ENCODE results near the gene BAG3.

The BAG3 gene

GRCh38 chr10:119620241-119621077 is 30.7 kb upstream of the BAG3 start:
- H3K23ac ChIP-seq (ENCODE audit: low read length in 2 of 2): no peak overlapping the region
- no peak overlapping the region for H4K91ac ChIP-seq (ENCODE audit: low read length)
- H3K4me2 ChIP-seq (ENCODE audit: low read length, poor library complexity, severe bottlenecking): no peak overlapping the region
- H3K79me1 ChIP-seq (replicated peaks; ENCODE audit: low read length, poor library complexity, severe bottlenecking): no peaks in the 10 kb centered on the region
- no peaks in the 10 kb centered on the region for H3K27me3 ChIP-seq (ENCODE audit: control insufficient read depth in 1 of 2, insufficient read depth in 1 of 2, low read length in 2 of 2)
- H3K4ac ChIP-seq (ENCODE audit: low read depth in 1 of 2, low read length in 2 of 2): no peak overlapping the region
- peak; percentile 31 for DNase-seq
- H3K9me3 ChIP-seq (ENCODE audit: control insufficient read depth, low read length): no peaks in the 10 kb centered on the region
- H4K8ac ChIP-seq (ENCODE audit: low read length): no peak overlapping the region
- no peak overlapping the region for H3K18ac ChIP-seq (ENCODE audit: low read depth in 1 of 2, low read length in 2 of 2)
- no peak overlapping the region for H3K4me3 ChIP-seq (ENCODE audit: insufficient read depth in 1 of 2, low read depth in 1 of 2, low read length in 2 of 2)
- no peaks in the 10 kb centered on the region for H3K36me3 ChIP-seq (ENCODE audit: control insufficient read depth in 1 of 2, insufficient read depth in 2 of 2, low read depth in 1 of 2, low read length in 2 of 2)
- peak overlapping the region; percentile 53 for H2AFZ ChIP-seq (ENCODE audit: low read depth, low read length)
- no peak overlapping the region for H3K27ac ChIP-seq (ENCODE audit: low read length, poor library complexity, severe bottlenecking)
- H2BK15ac ChIP-seq (ENCODE audit: low read depth, poor library complexity, severe bottlenecking): no peak overlapping the region
- WGBS: 70% methylated on average over 10 of the region's 10 CpGs
- peaks cover 2% of the 10 kb centered on the region for H3K4me1 ChIP-seq (ENCODE audit: control insufficient read depth, insufficient read depth, low read depth, low read length)
- peak overlapping the region; percentile 39 for H3K9ac ChIP-seq (ENCODE audit: low read length)
- H2BK12ac ChIP-seq (ENCODE audit: low read length in 2 of 2): no peak overlapping the region
- no peak overlapping the region for H2BK5ac ChIP-seq (ENCODE audit: low read depth, low read length, poor library complexity, severe bottlenecking)
- no peak overlapping the region for H2AK5ac ChIP-seq (ENCODE audit: low read length, severe bottlenecking)
- no peak overlapping the region for H2BK120ac ChIP-seq (ENCODE audit: low read depth, low read length)
- no peak overlapping the region for H3K14ac ChIP-seq (ENCODE audit: low read length in 2 of 2)

GRCh38 chr10:119621078-119621384 is 30.1 kb upstream of the BAG3 start:
- Histone ChIP-seq H3K9me3 (ENCODE audit: control insufficient read depth, low read length) (no peaks in the 10 kb centered on the region), H3K27ac (ENCODE audit: low read length, poor library complexity, severe bottlenecking) (no peak overlapping the region)
- WGBS: 87% methylated on average over 3 of the region's 3 CpGs

GRCh38 chr10:119625570-119626280 is 25.5 kb upstream of the BAG3 start:
- no peak for DNase-seq
- H3K9ac ChIP-seq (ENCODE audit: low read length): no peak overlapping the region
- no peak overlapping the region for H3K4me2 ChIP-seq (ENCODE audit: low read length, poor library complexity, severe bottlenecking)
- H3K4me3 ChIP-seq (ENCODE audit: insufficient read depth in 1 of 2, low read depth in 1 of 2, low read length in 2 of 2): no peak overlapping the region
- no peak overlapping the region for H3K23ac ChIP-seq (ENCODE audit: low read length in 2 of 2)
- no peaks in the 10 kb centered on the region for H3K36me3 ChIP-seq (ENCODE audit: control insufficient read depth in 1 of 2, insufficient read depth in 2 of 2, low read depth in 1 of 2, low read length in 2 of 2)
- H3K27ac ChIP-seq (ENCODE audit: low read length, poor library complexity, severe bottlenecking): no peak overlapping the region
- H3K18ac ChIP-seq (ENCODE audit: low read depth in 1 of 2, low read length in 2 of 2): no peak overlapping the region
- H2BK15ac ChIP-seq (ENCODE audit: low read depth, poor library complexity, severe bottlenecking): no peak overlapping the region
- H2BK120ac ChIP-seq (ENCODE audit: low read depth, low read length): no peak overlapping the region
- H3K4ac ChIP-seq (ENCODE audit: low read depth in 1 of 2, low read length in 2 of 2): no peak overlapping the region
- H3K14ac ChIP-seq (ENCODE audit: low read length in 2 of 2): no peak overlapping the region
- no peak overlapping the region for H2AK5ac ChIP-seq (ENCODE audit: low read length, severe bottlenecking)
- no peak overlapping the region for H2BK5ac ChIP-seq (ENCODE audit: low read depth, low read length, poor library complexity, severe bottlenecking)
- 96% methylated on average over 5 of the region's 6 CpGs for WGBS
- no peaks in the 10 kb centered on the region for H3K9me3 ChIP-seq (ENCODE audit: control insufficient read depth, low read length)
- H4K8ac ChIP-seq (ENCODE audit: low read length): no peak overlapping the region
- no peak overlapping the region for H2BK12ac ChIP-seq (ENCODE audit: low read length in 2 of 2)
- no peak overlapping the region for H4K91ac ChIP-seq (ENCODE audit: low read length)
- no peak overlapping the region for H2AFZ ChIP-seq (ENCODE audit: low read depth, low read length)
- peaks cover 2% of the 10 kb centered on the region for H3K4me1 ChIP-seq (ENCODE audit: control insufficient read depth, insufficient read depth, low read depth, low read length)
- H3K79me1 ChIP-seq (replicated peaks; ENCODE audit: low read length, poor library complexity, severe bottlenecking): no peaks in the 10 kb centered on the region
- H3K27me3 ChIP-seq (ENCODE audit: control insufficient read depth in 1 of 2, insufficient read depth in 1 of 2, low read length in 2 of 2): no peaks in the 10 kb centered on the region

More at GRCh38 chr10:119621078-119621384, 30.1 kb upstream of the BAG3 start:
- no peaks in the 10 kb centered on the region for H3K36me3 ChIP-seq (ENCODE audit: control insufficient read depth in 1 of 2, insufficient read depth in 2 of 2, low read depth in 1 of 2, low read length in 2 of 2)
- no peak overlapping the region for H2BK5ac ChIP-seq (ENCODE audit: low read depth, low read length, poor library complexity, severe bottlenecking)
- H3K27me3 ChIP-seq (ENCODE audit: control insufficient read depth in 1 of 2, insufficient read depth in 1 of 2, low read length in 2 of 2): no peaks in the 10 kb centered on the region
- no peak overlapping the region for H3K18ac ChIP-seq (ENCODE audit: low read depth in 1 of 2, low read length in 2 of 2)
- H3K4me2 ChIP-seq (ENCODE audit: low read length, poor library complexity, severe bottlenecking): no peak overlapping the region
- H2BK15ac ChIP-seq (ENCODE audit: low read depth, poor library complexity, severe bottlenecking): no peak overlapping the region
- no peak overlapping the region for H3K23ac ChIP-seq (ENCODE audit: low read length in 2 of 2)
- H3K9ac ChIP-seq (ENCODE audit: low read length): no peak overlapping the region
- H4K91ac ChIP-seq (ENCODE audit: low read length): no peak overlapping the region
- H3K4me3 ChIP-seq (ENCODE audit: insufficient read depth in 1 of 2, low read depth in 1 of 2, low read length in 2 of 2): no peak overlapping the region
- no peaks in the 10 kb centered on the region for H3K79me1 ChIP-seq (replicated peaks; ENCODE audit: low read length, poor library complexity, severe bottlenecking)
- no peak overlapping the region for H2BK120ac ChIP-seq (ENCODE audit: low read depth, low read length)
- DNase-seq: no peak
- H4K8ac ChIP-seq (ENCODE audit: low read length): no peak overlapping the region
- H2AFZ ChIP-seq (ENCODE audit: low read depth, low read length): no peak overlapping the region
- H2BK12ac ChIP-seq (ENCODE audit: low read length in 2 of 2): no peak overlapping the region
- no peak overlapping the region for H2AK5ac ChIP-seq (ENCODE audit: low read length, severe bottlenecking)
- no peak overlapping the region for H3K14ac ChIP-seq (ENCODE audit: low read length in 2 of 2)
- peaks cover 2% of the 10 kb centered on the region for H3K4me1 ChIP-seq (ENCODE audit: control insufficient read depth, insufficient read depth, low read depth, low read length)
- no peak overlapping the region for H3K4ac ChIP-seq (ENCODE audit: low read depth in 1 of 2, low read length in 2 of 2)

- H3K27ac ChIP-seq (ENCODE audit: low read length, poor library complexity, severe bottlenecking): no peak overlapping the region
- no peaks in the 10 kb centered on the region for H3K9me3 ChIP-seq (ENCODE audit: control insufficient read depth, low read length)
- H2BK5ac ChIP-seq (ENCODE audit: low read depth, low read length, poor library complexity, severe bottlenecking): no peak overlapping the region
- H3K4me2 ChIP-seq (ENCODE audit: low read length, poor library complexity, severe bottlenecking): no peak overlapping the region
- 92% methylated on average over 4 of the region's 5 CpGs for WGBS
- H4K91ac ChIP-seq (ENCODE audit: low read length): no peak overlapping the region
- no peak overlapping the region for H3K14ac ChIP-seq (ENCODE audit: low read length in 2 of 2)
- H3K23ac ChIP-seq (ENCODE audit: low read length in 2 of 2): no peak overlapping the region
- no peak overlapping the region for H2AFZ ChIP-seq (ENCODE audit: low read depth, low read length)
- H3K4me1 ChIP-seq (ENCODE audit: control insufficient read depth, insufficient read depth, low read depth, low read length): no peaks in the 10 kb centered on the region
- no peak overlapping the region for H3K18ac ChIP-seq (ENCODE audit: low read depth in 1 of 2, low read length in 2 of 2)
- no peak overlapping the region for H2BK120ac ChIP-seq (ENCODE audit: low read depth, low read length)
- H2BK12ac ChIP-seq (ENCODE audit: low read length in 2 of 2): no peak overlapping the region
- H3K4me3 ChIP-seq (ENCODE audit: insufficient read depth in 1 of 2, low read depth in 1 of 2, low read length in 2 of 2): no peak overlapping the region
- no peak for DNase-seq
- no peak overlapping the region for H2BK15ac ChIP-seq (ENCODE audit: low read depth, poor library complexity, severe bottlenecking)
- H3K9ac ChIP-seq (ENCODE audit: low read length): no peak overlapping the region
- no peak overlapping the region for H4K8ac ChIP-seq (ENCODE audit: low read length)
- H3K27me3 ChIP-seq (ENCODE audit: control insufficient read depth in 1 of 2, insufficient read depth in 1 of 2, low read length in 2 of 2): no peaks in the 10 kb centered on the region
- no peaks in the 10 kb centered on the region for H3K36me3 ChIP-seq (ENCODE audit: control insufficient read depth in 1 of 2, insufficient read depth in 2 of 2, low read depth in 1 of 2, low read length in 2 of 2)
- no peaks in the 10 kb centered on the region for H3K79me1 ChIP-seq (replicated peaks; ENCODE audit: low read length, poor library complexity, severe bottlenecking)
- no peak overlapping the region for H2AK5ac ChIP-seq (ENCODE audit: low read length, severe bottlenecking)
- H3K4ac ChIP-seq (ENCODE audit: low read depth in 1 of 2, low read length in 2 of 2): no peak overlapping the region
Observed at GRCh38 chr10:119630300-119630699, 20.9 kb upstream of the BAG3 start.

Measured in mesenchymal stem cell (in vitro differentiated cells and primary cell).